GM12878 (cell line): ENCODE measurements around the gene ZFP90. TPM values are rescaled to one million over a fixed set of nuclear protein-coding genes. Genes with fewer than 3 reads are reported as not detected.

ENCODE experiments used
- ATAC-seq: fragments of 200-7000 bp; cut with Tn5 transposase; 3 replicates; pipeline ENCODE4 v1.9.1; 2020; ENCODE audit warnings: mild to moderate bottlenecking, moderate library complexity
- BruUV-seq: library from RNA; stranded (reverse); fragments of 400-500 nt; replicated peaks from 2 replicates; lab custom pipeline; 2021; lab: Mats Ljungman, UMichigan
- CTCF ChIA-PET: fragments of 300-600 bp; sonication (Branson Sonifier 250); formaldehyde crosslinking; extraction: SDS; loops from one replicate; lab custom pipeline; 2021; ENCODE audit warnings: inconsistent platforms; lab: Yijun Ruan, JAX
- POLR2A ChIA-PET: fragments of 350-600 bp; formaldehyde crosslinking; extraction: SDS; loops from one replicate; lab custom pipeline; 2021; ENCODE audit warnings: inconsistent platforms; lab: Charles Lee
- RAD21 ChIA-PET: fragments of 300-600 bp; sonication (Branson Sonifier 250); formaldehyde crosslinking; loops from one replicate; lab custom pipeline; 2023; ENCODE audit warnings: antibody characterized with exemption; ENCODE audit not compliant: unreplicated experiment; lab: Charles Lee
- SMC1A ChIA-PET: fragments of 300-600 bp; sonication (Branson Sonifier 250); formaldehyde crosslinking; loops from one replicate; lab custom pipeline; 2023; ENCODE audit not compliant: unreplicated experiment, uncharacterized antibody; lab: Charles Lee
- DNase-seq: peaks from one replicate; pipeline ENCODE4 v3.0.0-alpha.2; 2011; ENCODE audit warnings: low read depth, low spot score
- FAIRE-seq: peaks from 3 replicates; lab custom pipeline; 2011; peaks lifted over from hg19 to GRCh38; lab: Jason Lieb, UNC
- H2AFZ ChIP-seq: 2 replicates; pipeline ENCODE4 v1.6.0; 2011; ENCODE audit warnings: low read depth, low read length, control low read depth; ENCODE audit not compliant: control insufficient read depth
- H3K27ac ChIP-seq: 2 replicates; pipeline ENCODE4 v1.5.1; 2011; ENCODE audit warnings: control low read depth; ENCODE audit not compliant: control insufficient read depth, insufficient read depth
- H3K27me3 ChIP-seq, 2 experiments: replicated peaks in 1 of 2; 2 replicates each; pipeline versions ENCODE4 v1.6.0 to v1.6.1; 2011; ENCODE audit warnings: low read length in 1 of 2; ENCODE audit not compliant: control insufficient read depth in 2 of 2, insufficient read depth in 2 of 2
- H3K36me3 ChIP-seq, 2 experiments: 2 replicates each; pipeline ENCODE4 v1.5.1; 2011; ENCODE audit warnings: low read length in 1 of 2; ENCODE audit not compliant: control insufficient read depth in 2 of 2, insufficient read depth in 2 of 2
- H3K4me1 ChIP-seq: 2 replicates; pipeline ENCODE4 v1.6.1; 2011; ENCODE audit warnings: mild to moderate bottlenecking, low read length, moderate library complexity, mixed read lengths; ENCODE audit not compliant: control insufficient read depth, insufficient read depth
- H3K4me2 ChIP-seq: 2 replicates; pipeline ENCODE4 v1.6.0; 2011; ENCODE audit warnings: control low read depth; ENCODE audit not compliant: control insufficient read depth, insufficient read depth
- H3K4me3 ChIP-seq: fragments of 200-600 bp; sonication (generic); 2 replicates; pipeline ENCODE4 v1.5.1; 2016
- H3K79me2 ChIP-seq: 2 replicates; pipeline ENCODE4 v1.6.0; 2011; ENCODE audit warnings: low read length; ENCODE audit not compliant: control insufficient read depth, insufficient read depth
- H3K9ac ChIP-seq: 2 replicates; pipeline ENCODE4 v1.8.0; 2011; ENCODE audit warnings: low read length, control low read depth, mixed read lengths; ENCODE audit not compliant: control insufficient read depth, insufficient read depth
- H3K9me3 ChIP-seq: replicated peaks from 3 replicates; pipeline ENCODE4 v1.5.1; 2011; ENCODE audit warnings: mild to moderate bottlenecking, low read length; ENCODE audit not compliant: control insufficient read depth, insufficient read depth
- H4K20me1 ChIP-seq: 2 replicates; pipeline ENCODE4 v1.6.0; 2011; ENCODE audit not compliant: control insufficient read depth, insufficient read depth
- DPF2 ChIP-seq: fragments of 450-650 bp; IDR thresholded peaks from 2 replicates; pipeline ENCODE4 v1.6.1; 2017; ENCODE audit warnings: mild to moderate bottlenecking
- FOXK2 ChIP-seq: fragments of 450-650 bp; IDR thresholded peaks from 2 replicates; pipeline ENCODE4 v1.6.1; 2017; ENCODE audit warnings: mild to moderate bottlenecking, moderate library complexity
- MYC ChIP-seq: IDR thresholded peaks from 2 replicates; pipeline ENCODE4 v1.6.1; 2011; ENCODE audit warnings: mild to moderate bottlenecking, low read length, moderate library complexity, inconsistent platforms; ENCODE audit not compliant: insufficient read depth, insufficient replicate concordance, insufficient read length, severe bottlenecking
- PAX5 ChIP-seq: IDR thresholded peaks from 2 replicates; pipeline ENCODE4 v1.6.1; 2011; ENCODE audit warnings: low read depth, low read length, borderline replicate concordance
- RFX5 ChIP-seq: IDR thresholded peaks from 2 replicates; pipeline ENCODE4 v1.6.1; 2011; ENCODE audit warnings: low read depth, low read length, improper control_type of control experiment
- SP1 ChIP-seq: IDR thresholded peaks from one replicate; pipeline ENCODE4 v1.6.1; 2011; ENCODE audit warnings: low read depth, low read length
- STAT3 ChIP-seq: IDR thresholded peaks from 2 replicates; pipeline ENCODE4 v1.6.1; 2011; ENCODE audit warnings: low read depth, low read length, improper control_type of control experiment
- SUZ12 ChIP-seq: fragments of 200-600 bp; sonication (generic); IDR thresholded peaks from one replicate; pipeline ENCODE4 v1.6.1; 2018; ENCODE audit warnings: antibody characterized with exemption, mild to moderate bottlenecking; ENCODE audit not compliant: unreplicated experiment
- TARDBP ChIP-seq: IDR thresholded peaks from 2 replicates; pipeline ENCODE4 v1.6.1; 2016; ENCODE audit warnings: borderline replicate concordance
- ZBED1 ChIP-seq: IDR thresholded peaks from 2 replicates; pipeline ENCODE4 v1.6.1; 2016; ENCODE audit warnings: borderline replicate concordance
- ZZZ3 ChIP-seq: IDR thresholded peaks from 2 replicates; pipeline ENCODE4 v1.6.1; 2011; ENCODE audit warnings: low read depth; ENCODE audit not compliant: control insufficient read depth, insufficient read length
- WGBS: methylation state at CpG from one replicate; pipeline ENCODE4 v1.1.6; 2016; ENCODE audit warnings: low lambda C conversion rate; ENCODE audit not compliant: insufficient replicate concordance, insufficient coverage; ENCODE audit errors: missing lambda C conversion rate; 5-methylcytosine and 5-hydroxymethylcytosine counted together
- in situ Hi-C: fragments of 300-500 bp; cut with MboI; formaldehyde crosslinking; loops from 9 replicates; pipeline ENCODE4 v1.14.3; 2018; ENCODE audit warnings: mixed read lengths
- intact Hi-C: fragments of 100-400 bp; cut with micrococcal nuclease; formaldehyde crosslinking; loops from one replicate; pipeline ENCODE4 v1.14.2; 2022; ENCODE audit not compliant: unreplicated experiment
- polyA plus RNA-seq, 11 experiments: library from polyadenylated mRNA; depleted of rRNA in 4 of 11; unstranded in 6 of 11; stranded (reverse) in 5 of 11; fragments of >200 nt; fragmentation: Nextera tagmentation in 4 of 11; fragmentation: Illumina TruSeq in 1 of 11; extraction: Ambion mirVana in 4 of 11; extraction: Trizol in 1 of 11; gene quantifications; 1 replicate in 1 of 11; 2 replicates in 10 of 11; pipeline versions ENCODE4 v1.2.1 to v1.2.3, GENCODE V29; 2011 to 2016; ENCODE audit warnings: inconsistent platforms in 2 of 11, missing spikeins in 2 of 11, low read depth in 1 of 11
- total RNA-seq, 4 experiments: library from RNA; depleted of rRNA in 3 of 4; stranded (reverse); fragments of >200 nt in 3 of 4; fragmentation: Illumina TruSeq in 1 of 4; extraction: Trizol in 1 of 4; gene quantifications; 2 replicates each; pipeline versions ENCODE4 v1.2.1 to v1.2.3, GENCODE V29; 2013 to 2021
- TF ChIP-seq, protein P1 (sequence below): IDR thresholded peaks from 2 replicates; pipeline ENCODE4 v1.6.1; 2012; ENCODE audit warnings: low read depth, low read length, improper control_type of control experiment
- TF ChIP-seq, protein P2 (sequence below): IDR thresholded peaks from 2 replicates; pipeline ENCODE4 v1.6.1; 2012; ENCODE audit warnings: mild to moderate bottlenecking, low read depth, low read length
- TF ChIP-seq, protein P3 (sequence below): fragments of 450-650 bp; IDR thresholded peaks from 2 replicates; pipeline ENCODE4 v1.6.1; 2017; ENCODE audit warnings: antibody characterized with exemption, mild to moderate bottlenecking, moderate library complexity
- TF ChIP-seq, protein P4 (sequence below): IDR thresholded peaks from 2 replicates; pipeline ENCODE4 v1.6.1; 2011; ENCODE audit warnings: borderline replicate concordance, low read depth, mild to moderate bottlenecking, moderate library complexity, mixed read lengths, low read length; ENCODE audit not compliant: insufficient read depth; ENCODE audit errors: extremely low read length

Gene ZFP90
- total and polyA plus RNA-seq, 10 of the 15 experiments (the other 5 are each of a cell fraction or from before 2014, with no cell fraction given), result 3.3 to 20.0 (median 15.4) TPM

DNA sequence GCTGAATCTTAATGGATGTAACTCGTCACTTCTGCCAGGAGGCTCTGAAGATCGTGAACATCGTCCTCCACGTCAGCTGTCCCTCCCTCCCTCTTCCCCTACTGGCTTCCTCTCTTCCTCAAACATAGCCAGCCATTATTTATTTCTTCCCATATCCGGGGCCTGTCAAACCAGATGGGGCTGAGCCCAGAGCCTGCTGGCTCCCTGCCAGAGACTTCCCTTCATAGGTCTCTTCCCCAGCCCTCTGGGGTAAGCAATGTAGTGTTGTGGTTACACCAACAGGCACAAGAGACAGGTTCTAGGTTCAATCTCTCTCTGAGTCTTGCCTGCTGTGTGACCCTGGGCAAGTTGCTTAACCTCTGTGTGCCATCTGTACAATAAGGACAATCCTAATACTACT lies 40.1 kb upstream of the ZFP90 start (continued):
- TF ChIP-seq, protein P1, sequence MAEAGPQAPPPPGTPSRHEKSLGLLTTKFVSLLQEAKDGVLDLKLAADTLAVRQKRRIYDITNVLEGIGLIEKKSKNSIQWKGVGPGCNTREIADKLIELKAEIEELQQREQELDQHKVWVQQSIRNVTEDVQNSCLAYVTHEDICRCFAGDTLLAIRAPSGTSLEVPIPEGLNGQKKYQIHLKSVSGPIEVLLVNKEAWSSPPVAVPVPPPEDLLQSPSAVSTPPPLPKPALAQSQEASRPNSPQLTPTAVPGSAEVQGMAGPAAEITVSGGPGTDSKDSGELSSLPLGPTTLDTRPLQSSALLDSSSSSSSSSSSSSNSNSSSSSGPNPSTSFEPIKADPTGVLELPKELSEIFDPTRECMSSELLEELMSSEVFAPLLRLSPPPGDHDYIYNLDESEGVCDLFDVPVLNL, result no peak

DNA sequence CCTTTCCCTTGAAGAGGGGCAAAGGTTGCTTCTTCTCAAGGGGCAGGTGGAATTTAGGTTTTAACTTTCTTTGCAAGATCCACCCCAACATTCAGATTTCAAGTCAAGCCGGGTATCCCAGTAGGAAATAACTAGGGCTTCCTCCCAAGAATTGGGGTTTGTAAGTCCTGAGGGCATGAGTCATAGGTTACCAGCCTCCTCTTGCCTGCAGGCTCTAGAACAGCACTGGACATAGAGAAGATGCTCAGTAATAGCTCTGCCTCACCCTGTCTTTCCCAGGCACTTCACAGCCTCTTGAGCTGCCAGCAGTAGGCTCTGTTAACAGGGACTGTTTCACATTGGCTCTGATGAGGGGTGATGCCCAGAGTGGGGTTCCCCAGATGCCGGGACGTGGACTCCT lies 35.8 kb upstream of the ZFP90 start:
- DNase-seq, result no peak
- Histone ChIP-seq H3K27me3 (peaks cover 0 to 2% of the 10 kb centered on the region in 2 experiments; a peak in 2 of 4 replicates), H3K4me2 (no peak overlapping the region), H4K20me1 (no peaks in the 10 kb centered on the region), H3K4me3 (no peak overlapping the region), H3K27ac (no peak overlapping the region), H3K79me2 (no peaks in the 10 kb centered on the region), H3K36me3 (no peaks in the 10 kb centered on the region), H3K9me3 (no peaks in the 10 kb centered on the region), H2AFZ (no peak overlapping the region), H3K4me1 (no peaks in the 10 kb centered on the region), H3K9ac (no peak overlapping the region)
- ChIA-PET RAD21 (interaction anchor here (0.6 kb wide), 1 partner anchor 98 kb away, joined by 3 read pairs; no protein-coding TSS in a partner anchor), POLR2A (no interaction called here), CTCF (interaction anchor here (1.0 kb wide), 1 partner anchor 60 kb away, joined by 5 read pairs; no protein-coding TSS in a partner anchor), SMC1A (no interaction called here)
- intact Hi-C loops, result no loop called here
- in situ Hi-C loops, result no loop called here
- BruUV-seq, result no TSS peak
- no peak for FAIRE-seq
- WGBS, result 12% methylated on average over 3 of the region's 3 CpGs
- ATAC-seq, result no peak
- TF ChIP-seq SUZ12 (no peak), MYC (no peak), TARDBP (no peak), ZBED1 (no peak), ZZZ3 (no peak), SP1 (no peak), PAX5 (no peak), DPF2 (no peak), STAT3 (no peak), FOXK2 (no peak), RFX5 (no peak)
- TF ChIP-seq, protein P2, sequence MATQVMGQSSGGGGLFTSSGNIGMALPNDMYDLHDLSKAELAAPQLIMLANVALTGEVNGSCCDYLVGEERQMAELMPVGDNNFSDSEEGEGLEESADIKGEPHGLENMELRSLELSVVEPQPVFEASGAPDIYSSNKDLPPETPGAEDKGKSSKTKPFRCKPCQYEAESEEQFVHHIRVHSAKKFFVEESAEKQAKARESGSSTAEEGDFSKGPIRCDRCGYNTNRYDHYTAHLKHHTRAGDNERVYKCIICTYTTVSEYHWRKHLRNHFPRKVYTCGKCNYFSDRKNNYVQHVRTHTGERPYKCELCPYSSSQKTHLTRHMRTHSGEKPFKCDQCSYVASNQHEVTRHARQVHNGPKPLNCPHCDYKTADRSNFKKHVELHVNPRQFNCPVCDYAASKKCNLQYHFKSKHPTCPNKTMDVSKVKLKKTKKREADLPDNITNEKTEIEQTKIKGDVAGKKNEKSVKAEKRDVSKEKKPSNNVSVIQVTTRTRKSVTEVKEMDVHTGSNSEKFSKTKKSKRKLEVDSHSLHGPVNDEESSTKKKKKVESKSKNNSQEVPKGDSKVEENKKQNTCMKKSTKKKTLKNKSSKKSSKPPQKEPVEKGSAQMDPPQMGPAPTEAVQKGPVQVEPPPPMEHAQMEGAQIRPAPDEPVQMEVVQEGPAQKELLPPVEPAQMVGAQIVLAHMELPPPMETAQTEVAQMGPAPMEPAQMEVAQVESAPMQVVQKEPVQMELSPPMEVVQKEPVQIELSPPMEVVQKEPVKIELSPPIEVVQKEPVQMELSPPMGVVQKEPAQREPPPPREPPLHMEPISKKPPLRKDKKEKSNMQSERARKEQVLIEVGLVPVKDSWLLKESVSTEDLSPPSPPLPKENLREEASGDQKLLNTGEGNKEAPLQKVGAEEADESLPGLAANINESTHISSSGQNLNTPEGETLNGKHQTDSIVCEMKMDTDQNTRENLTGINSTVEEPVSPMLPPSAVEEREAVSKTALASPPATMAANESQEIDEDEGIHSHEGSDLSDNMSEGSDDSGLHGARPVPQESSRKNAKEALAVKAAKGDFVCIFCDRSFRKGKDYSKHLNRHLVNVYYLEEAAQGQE, result no peak
- TF ChIP-seq, protein P3, sequence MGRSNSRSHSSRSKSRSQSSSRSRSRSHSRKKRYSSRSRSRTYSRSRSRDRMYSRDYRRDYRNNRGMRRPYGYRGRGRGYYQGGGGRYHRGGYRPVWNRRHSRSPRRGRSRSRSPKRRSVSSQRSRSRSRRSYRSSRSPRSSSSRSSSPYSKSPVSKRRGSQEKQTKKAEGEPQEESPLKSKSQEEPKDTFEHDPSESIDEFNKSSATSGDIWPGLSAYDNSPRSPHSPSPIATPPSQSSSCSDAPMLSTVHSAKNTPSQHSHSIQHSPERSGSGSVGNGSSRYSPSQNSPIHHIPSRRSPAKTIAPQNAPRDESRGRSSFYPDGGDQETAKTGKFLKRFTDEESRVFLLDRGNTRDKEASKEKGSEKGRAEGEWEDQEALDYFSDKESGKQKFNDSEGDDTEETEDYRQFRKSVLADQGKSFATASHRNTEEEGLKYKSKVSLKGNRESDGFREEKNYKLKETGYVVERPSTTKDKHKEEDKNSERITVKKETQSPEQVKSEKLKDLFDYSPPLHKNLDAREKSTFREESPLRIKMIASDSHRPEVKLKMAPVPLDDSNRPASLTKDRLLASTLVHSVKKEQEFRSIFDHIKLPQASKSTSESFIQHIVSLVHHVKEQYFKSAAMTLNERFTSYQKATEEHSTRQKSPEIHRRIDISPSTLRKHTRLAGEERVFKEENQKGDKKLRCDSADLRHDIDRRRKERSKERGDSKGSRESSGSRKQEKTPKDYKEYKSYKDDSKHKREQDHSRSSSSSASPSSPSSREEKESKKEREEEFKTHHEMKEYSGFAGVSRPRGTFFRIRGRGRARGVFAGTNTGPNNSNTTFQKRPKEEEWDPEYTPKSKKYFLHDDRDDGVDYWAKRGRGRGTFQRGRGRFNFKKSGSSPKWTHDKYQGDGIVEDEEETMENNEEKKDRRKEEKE, result no peak
- TF ChIP-seq, protein P4, sequence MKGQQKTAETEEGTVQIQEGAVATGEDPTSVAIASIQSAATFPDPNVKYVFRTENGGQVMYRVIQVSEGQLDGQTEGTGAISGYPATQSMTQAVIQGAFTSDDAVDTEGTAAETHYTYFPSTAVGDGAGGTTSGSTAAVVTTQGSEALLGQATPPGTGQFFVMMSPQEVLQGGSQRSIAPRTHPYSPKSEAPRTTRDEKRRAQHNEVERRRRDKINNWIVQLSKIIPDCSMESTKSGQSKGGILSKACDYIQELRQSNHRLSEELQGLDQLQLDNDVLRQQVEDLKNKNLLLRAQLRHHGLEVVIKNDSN, result no peak
